Esophagus muscularis mucosa (tissue), 4 donors: ENCODE measurements around the gene PRPH2. TPM values are rescaled to one million over a fixed set of nuclear protein-coding genes. Genes with fewer than 3 reads are reported as not detected.

Source experiments
- DNase-seq: peaks from one replicate; pipeline ENCODE4 v3.0.0-alpha.2; 2017; ENCODE audit errors: extremely low spot score
- H3K27ac ChIP-seq, 4 donors: fragments of 200-600 bp; sonication (generic); replicated peaks in 1 of 4; 1 replicate in 3 of 4; 2 replicates in 1 of 4; pipeline ENCODE4 v1.5.1; 2016 to 2019; ENCODE audit warnings: mild to moderate bottlenecking in 1 of 4
- H3K27me3 ChIP-seq, 4 donors: fragments of 200-600 bp; sonication (generic); one replicate each; pipeline versions ENCODE4 v1.5.1 to v1.6.0; 2016 to 2019
- H3K36me3 ChIP-seq, 4 donors: fragments of 200-600 bp; sonication (generic); one replicate each; pipeline ENCODE4 v1.5.1; 2016 to 2019
- H3K4me1 ChIP-seq, 4 donors: fragments of 200-600 bp; sonication (generic); one replicate each; pipeline ENCODE4 v1.5.1; 2016 to 2019
- H3K4me3 ChIP-seq, 4 donors: fragments of 200-600 bp; sonication (generic); 1 replicate in 2 of 4; 2 replicates in 2 of 4; pipeline ENCODE4 v1.5.1; 2016 to 2019; ENCODE audit warnings: mild to moderate bottlenecking in 4 of 4, moderate library complexity in 1 of 4
- H3K9me3 ChIP-seq, 4 donors: fragments of 200-600 bp; sonication (generic); 1 replicate in 3 of 4; 2 replicates in 1 of 4; pipeline ENCODE4 v1.5.1; 2016 to 2019
- EP300 ChIP-seq: sonication (generic); formaldehyde crosslinking; IDR thresholded peaks from one replicate; pipeline ENCODE4 v1.6.1; 2017; ENCODE audit warnings: antibody characterized with exemption
- POLR2A ChIP-seq: fragments of 450-650 bp; IDR thresholded peaks from one replicate; pipeline ENCODE4 v1.6.1; 2017; ENCODE audit warnings: antibody characterized with exemption, moderate library complexity, mild to moderate bottlenecking, low read depth
- POLR2AphosphoS5 ChIP-seq, 2 donors: sonication (generic); formaldehyde crosslinking; IDR thresholded peaks; one replicate each; pipeline ENCODE4 v1.6.1; 2017; ENCODE audit warnings: antibody characterized with exemption in 2 of 2
- WGBS: methylation state at CpG from one replicate; pipeline ENCODE4 v1.1.5; 2018; 5-methylcytosine and 5-hydroxymethylcytosine counted together
- intact Hi-C: fragments of 100-400 bp; cut with DNase I; formaldehyde crosslinking; loops from one replicate; pipeline ENCODE4 v1.15.1; 2023
- total RNA-seq, 4 donors: library from RNA; depleted of rRNA; stranded (reverse); fragments of >200 nt; gene quantifications; one replicate each; pipeline versions ENCODE4 v1.1.0 to v1.2.1, GENCODE V29; 2016
- TF ChIP-seq, protein P1 (sequence below), 3 experiments: fragments of 200-600 bp in 2 of 3; fragments of 450-650 bp in 1 of 3; sonication (generic) in 2 of 3; IDR thresholded peaks; one replicate each; pipeline ENCODE4 v1.5.1; 2017 to 2019; ENCODE audit warnings: antibody characterized with exemption in 3 of 3, mild to moderate bottlenecking in 2 of 3, moderate library complexity in 1 of 3

PRPH2 gene, protein sequence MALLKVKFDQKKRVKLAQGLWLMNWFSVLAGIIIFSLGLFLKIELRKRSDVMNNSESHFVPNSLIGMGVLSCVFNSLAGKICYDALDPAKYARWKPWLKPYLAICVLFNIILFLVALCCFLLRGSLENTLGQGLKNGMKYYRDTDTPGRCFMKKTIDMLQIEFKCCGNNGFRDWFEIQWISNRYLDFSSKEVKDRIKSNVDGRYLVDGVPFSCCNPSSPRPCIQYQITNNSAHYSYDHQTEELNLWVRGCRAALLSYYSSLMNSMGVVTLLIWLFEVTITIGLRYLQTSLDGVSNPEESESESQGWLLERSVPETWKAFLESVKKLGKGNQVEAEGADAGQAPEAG
- 1 to 10 TPM in 2 of 4 donors, under 1 TPM in 2; 0.42 to 2.0 (median 0.90) TPM for total RNA-seq

DNA sequence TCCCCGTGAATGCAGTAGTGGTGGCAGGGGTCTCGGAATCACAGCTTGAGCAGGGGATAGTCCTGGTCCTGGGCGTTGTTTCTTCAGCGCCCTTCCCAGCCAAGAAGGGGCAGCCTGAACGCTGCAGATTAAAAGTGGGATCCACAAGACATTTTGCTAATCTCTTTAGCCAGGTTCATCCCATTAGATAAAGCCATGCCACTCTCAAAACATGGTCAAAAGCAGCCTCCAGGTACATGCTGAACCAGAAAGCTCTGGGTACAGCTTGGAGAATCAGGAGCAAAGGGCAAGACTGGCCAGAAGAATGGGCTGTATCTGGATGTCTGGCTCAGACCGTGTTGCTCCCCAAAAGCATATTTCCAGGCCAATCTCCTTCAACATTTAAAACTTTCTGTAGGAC lies at the start of gene PRPH2:
TSS of gene PRPH2 (minus strand) at position 101 of the 400 bp plus-strand sequence. CDS start 263 bp downstream, outside the sequence.
- Histone ChIP-seq H3K4me1 (peaks cover 9 to 27% (median 20%) of the 10 kb centered on the region in 4 donors), H3K27ac (no peak within 1 kb of the TSS), H3K4me3 (no peak within 1 kb of the TSS), H3K27me3 (no peaks in the 10 kb centered on the region), H3K36me3 (peaks cover 0 to 11% (median 3%) of the 10 kb centered on the region in 4 donors), H3K9me3 (no peaks in the 10 kb centered on the region)
- WGBS, result 91% methylated on average over 6 of the region's 6 CpGs
- no peak for DNase-seq
- intact Hi-C loops, result no loop called here
- TF ChIP-seq, protein P1, sequence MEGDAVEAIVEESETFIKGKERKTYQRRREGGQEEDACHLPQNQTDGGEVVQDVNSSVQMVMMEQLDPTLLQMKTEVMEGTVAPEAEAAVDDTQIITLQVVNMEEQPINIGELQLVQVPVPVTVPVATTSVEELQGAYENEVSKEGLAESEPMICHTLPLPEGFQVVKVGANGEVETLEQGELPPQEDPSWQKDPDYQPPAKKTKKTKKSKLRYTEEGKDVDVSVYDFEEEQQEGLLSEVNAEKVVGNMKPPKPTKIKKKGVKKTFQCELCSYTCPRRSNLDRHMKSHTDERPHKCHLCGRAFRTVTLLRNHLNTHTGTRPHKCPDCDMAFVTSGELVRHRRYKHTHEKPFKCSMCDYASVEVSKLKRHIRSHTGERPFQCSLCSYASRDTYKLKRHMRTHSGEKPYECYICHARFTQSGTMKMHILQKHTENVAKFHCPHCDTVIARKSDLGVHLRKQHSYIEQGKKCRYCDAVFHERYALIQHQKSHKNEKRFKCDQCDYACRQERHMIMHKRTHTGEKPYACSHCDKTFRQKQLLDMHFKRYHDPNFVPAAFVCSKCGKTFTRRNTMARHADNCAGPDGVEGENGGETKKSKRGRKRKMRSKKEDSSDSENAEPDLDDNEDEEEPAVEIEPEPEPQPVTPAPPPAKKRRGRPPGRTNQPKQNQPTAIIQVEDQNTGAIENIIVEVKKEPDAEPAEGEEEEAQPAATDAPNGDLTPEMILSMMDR (IDR thresholded peaks at IDR 0.05), result no peak
- TF ChIP-seq POLR2A, result no peak
- no peak for TF ChIP-seq POLR2AphosphoS5 (IDR thresholded peaks at IDR 0.05)
- no peak for TF ChIP-seq EP300

DNA sequence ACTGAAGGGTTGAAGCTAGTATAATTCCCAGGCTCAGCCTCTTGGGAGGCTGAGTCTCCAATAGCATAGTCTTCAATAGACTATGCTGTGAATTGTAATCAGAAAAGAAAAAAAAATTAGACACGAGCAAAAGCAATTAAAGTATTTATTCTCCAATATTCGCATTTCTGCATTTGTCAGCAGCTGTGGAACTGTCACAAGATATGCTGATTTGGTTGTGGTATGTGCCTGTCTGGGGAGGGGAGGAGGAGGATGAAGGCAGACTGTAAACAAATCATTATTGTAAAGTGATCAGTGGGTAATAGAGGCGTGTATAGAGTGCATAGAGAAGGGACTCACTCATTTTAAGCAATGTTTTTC lies 49.3 kb upstream of the PRPH2 start:
- intact Hi-C loops, result no loop called here
- WGBS, result 60% methylated on average over 3 of the region's 3 CpGs
- no peak overlapping the region for H3K4me3 ChIP-seq

DNA sequence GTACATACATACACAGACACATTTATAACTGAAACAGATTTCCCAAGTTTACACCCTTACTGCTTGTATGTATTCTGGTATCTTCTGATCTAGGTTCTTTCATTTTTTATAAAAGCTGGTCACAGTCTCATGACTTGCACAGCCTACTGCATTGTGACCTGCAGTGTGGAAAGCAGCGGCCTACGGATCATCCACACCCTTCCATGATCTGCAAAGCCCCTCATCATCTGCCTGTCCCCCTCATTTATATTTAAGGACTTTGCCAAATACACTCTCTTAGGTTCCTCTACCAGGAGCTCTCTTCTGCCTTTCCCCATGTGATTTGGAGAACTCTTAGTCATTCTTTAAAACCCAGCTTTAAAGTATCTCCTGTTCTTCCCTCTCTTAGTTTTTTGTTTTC lies 47.4 kb upstream of the PRPH2 start:
- Histone ChIP-seq H3K9me3 (no peaks in the 10 kb centered on the region), H3K36me3 (no peaks in the 10 kb centered on the region), H3K4me3 (no peak overlapping the region), H3K27ac (no peak overlapping the region), H3K4me1 (peaks cover 0 to 11% (median 7%) of the 10 kb centered on the region in 4 donors), H3K27me3 (no peaks in the 10 kb centered on the region)
- 92% methylated on average over 2 of the region's 2 CpGs for WGBS
- intact Hi-C loops, result no loop called here
- no peak for DNase-seq
- TF ChIP-seq, protein P1 (IDR thresholded peaks at IDR 0.05), result no peak
- no peak for TF ChIP-seq POLR2AphosphoS5 (IDR thresholded peaks at IDR 0.05)
- TF ChIP-seq POLR2A, result no peak
- no peak for TF ChIP-seq EP300

More for the DNA sequence above, 49.3 kb upstream of the PRPH2 start:
- Histone ChIP-seq H3K27ac (no peak overlapping the region), H3K4me1 (peaks cover 0 to 11% (median 7%) of the 10 kb centered on the region in 4 donors), H3K27me3 (no peaks in the 10 kb centered on the region), H3K36me3 (no peaks in the 10 kb centered on the region), H3K9me3 (no peaks in the 10 kb centered on the region)
- TF ChIP-seq POLR2AphosphoS5 (IDR thresholded peaks at IDR 0.05) (no peak), EP300 (no peak), POLR2A (no peak)
- TF ChIP-seq, protein P1 (IDR thresholded peaks at IDR 0.05), result no peak
- DNase-seq, result no peak

DNA sequence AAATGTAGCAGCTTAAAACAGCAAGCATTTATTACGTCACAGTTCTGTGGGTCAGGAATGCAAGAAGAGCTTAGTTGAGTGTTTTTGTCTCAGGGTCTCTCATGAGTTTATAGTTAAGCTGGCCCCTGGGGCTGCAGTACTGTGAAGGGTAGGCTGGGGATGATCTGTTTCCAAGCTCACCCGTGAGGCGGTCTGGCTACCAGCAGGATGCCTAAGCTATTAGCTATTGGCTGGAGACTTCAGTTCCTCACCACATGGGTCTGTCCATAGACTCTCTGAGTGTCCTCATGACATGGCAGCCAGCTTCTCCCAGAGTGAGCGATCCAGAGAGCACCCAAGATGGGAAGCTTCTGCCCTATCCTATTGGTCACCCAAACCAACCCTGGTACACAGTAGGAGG lies 46.7 kb upstream of the PRPH2 start:
- Histone ChIP-seq H3K36me3 (no peaks in the 10 kb centered on the region), H3K27me3 (no peaks in the 10 kb centered on the region), H3K4me1 (peaks cover 0 to 11% (median 7%) of the 10 kb centered on the region in 4 donors), H3K4me3 (no peak overlapping the region), H3K27ac (no peak overlapping the region), H3K9me3 (no peaks in the 10 kb centered on the region)
- DNase-seq, result no peak
- intact Hi-C loops, result no loop called here
- no peak for TF ChIP-seq POLR2AphosphoS5 (IDR thresholded peaks at IDR 0.05)
- TF ChIP-seq, protein P1 (IDR thresholded peaks at IDR 0.05), result no peak
- no peak for TF ChIP-seq POLR2A
- no peak for TF ChIP-seq EP300
- 98% methylated on average over 3 of the region's 4 CpGs for WGBS
